Smooth muscle cell (in vitro differentiated cells): ENCODE measurements around the gene PAQR6. TPM values are rescaled to one million over a fixed set of nuclear protein-coding genes. Genes with fewer than 3 reads are reported as not detected.

Source experiments
- DNase-seq: peaks from one replicate; lab custom pipeline; 2025; ENCODE audit not compliant: unreplicated experiment; lab: John Stamatoyannopoulos, UW
- H2AFZ ChIP-seq: fragments of 200-600 bp; sonication (generic); 2 replicates; pipeline ENCODE4 v1.6.0; 2016; ENCODE audit warnings: antibody characterized with exemption, low read depth, mild to moderate bottlenecking
- H3F3A ChIP-seq: fragments of 200-600 bp; sonication (generic); 2 replicates; pipeline ENCODE4 v1.6.0; 2017; ENCODE audit warnings: antibody characterized with exemption, low read depth
- H3K27ac ChIP-seq: fragments of 200-600 bp; sonication (generic); 2 replicates; pipeline ENCODE4 v1.5.1; 2016; ENCODE audit warnings: low read depth, mild to moderate bottlenecking
- H3K27me3 ChIP-seq: fragments of 200-600 bp; sonication (generic); 2 replicates; pipeline ENCODE4 v1.6.1; 2016; ENCODE audit warnings: low read depth, mild to moderate bottlenecking
- H3K36me3 ChIP-seq: fragments of 200-600 bp; sonication (generic); 2 replicates; pipeline ENCODE4 v1.5.1; 2016; ENCODE audit warnings: low read depth
- H3K4me1 ChIP-seq: fragments of 200-600 bp; sonication (generic); 2 replicates; pipeline ENCODE4 v1.5.1; 2016; ENCODE audit warnings: low read depth
- H3K4me2 ChIP-seq: fragments of 200-600 bp; sonication (generic); 2 replicates; pipeline ENCODE4 v1.6.0; 2016; ENCODE audit warnings: mild to moderate bottlenecking
- H3K4me3 ChIP-seq: fragments of 200-600 bp; sonication (generic); 2 replicates; pipeline ENCODE4 v1.5.1; 2016; ENCODE audit warnings: mild to moderate bottlenecking
- H3K79me2 ChIP-seq: fragments of 200-600 bp; sonication (generic); 2 replicates; pipeline ENCODE4 v1.6.0; 2016; ENCODE audit warnings: low read depth, mild to moderate bottlenecking
- H3K9ac ChIP-seq: fragments of 200-600 bp; sonication (generic); 2 replicates; pipeline ENCODE4 v1.6.0; 2016; ENCODE audit warnings: low read depth
- H3K9me3 ChIP-seq: fragments of 200-600 bp; sonication (generic); replicated peaks from 2 replicates; pipeline ENCODE4 v1.5.1; 2016; ENCODE audit warnings: low read depth
- H4K20me1 ChIP-seq: fragments of 200-600 bp; sonication (generic); 2 replicates; pipeline ENCODE4 v1.6.0; 2016; ENCODE audit warnings: low read depth
- CTCF ChIP-seq: fragments of 200-600 bp; sonication (generic); IDR thresholded peaks from 2 replicates; pipeline ENCODE4 v1.5.1; 2017; ENCODE audit warnings: borderline replicate concordance, mild to moderate bottlenecking, antibody characterized with exemption; ENCODE audit not compliant: insufficient read depth, poor library complexity, severe bottlenecking
- WGBS: methylation state at CpG from one replicate; pipeline ENCODE4 v1.1.7; 2016; ENCODE audit warnings: low lambda C conversion rate; 5-methylcytosine and 5-hydroxymethylcytosine counted together
- polyA plus RNA-seq: library from polyadenylated mRNA; unstranded; fragments of >200 nt; fragmentation: Nextera tagmentation; extraction: Ambion mirVana; gene quantifications from 2 replicates; pipeline ENCODE4 v1.2.1, GENCODE V29; 2016
- total RNA-seq: library from RNA; depleted of rRNA; stranded (reverse); fragments of >200 nt; gene quantifications from 2 replicates; pipeline ENCODE4 v1.2.3, GENCODE V29; 2014

PAQR6 gene
- total and polyA plus RNA-seq, 2 experiments from 2014 or later = 1.3 to 2.7 TPM

GRCh38 chr1:156212130-156212529 is 35.7 kb downstream of the PAQR6 start:
- H4K20me1 ChIP-seq = no peaks in the 10 kb centered on the region
- peak overlapping the region; percentile 95 for H3K4me2 ChIP-seq
- peaks cover 14% of the 10 kb centered on the region for H3F3A ChIP-seq
- H3K9me3 ChIP-seq = no peaks in the 10 kb centered on the region
- H3K79me2 ChIP-seq = peaks cover 28% of the 10 kb centered on the region
- H3K27me3 ChIP-seq = no peaks in the 10 kb centered on the region
- no peak for TF ChIP-seq CTCF
- WGBS = 90% methylated on average over 9 of the region's 9 CpGs
- no peak for DNase-seq
- peak overlapping the region; percentile 98 for H3K9ac ChIP-seq
- peak overlapping the region; percentile 72 for H3K4me3 ChIP-seq
- no peaks in the 10 kb centered on the region for H3K36me3 ChIP-seq
- peaks cover 10% of the 10 kb centered on the region for H3K4me1 ChIP-seq
- H2AFZ ChIP-seq = peak overlapping the region; percentile 92
- H3K27ac ChIP-seq = peak overlapping the region; percentile 97

- Histone ChIP-seq H3K36me3 (no peaks in the 10 kb centered on the region), H3K79me2 (peaks cover 24% of the 10 kb centered on the region), H3K9me3 (no peaks in the 10 kb centered on the region), H3K27me3 (no peaks in the 10 kb centered on the region), H2AFZ (no peak overlapping the region), H3K4me3 (no peak overlapping the region), H3K27ac (no peak overlapping the region), H4K20me1 (no peaks in the 10 kb centered on the region), H3F3A (peaks cover 14% of the 10 kb centered on the region), H3K4me1 (peaks cover 10% of the 10 kb centered on the region), H3K9ac (no peak overlapping the region), H3K4me2 (no peak overlapping the region)
- WGBS = 100% methylated on average over 3 of the region's 3 CpGs
- DNase-seq = no peak
- TF ChIP-seq CTCF = no peak
These were observed 36.6 kb downstream of the PAQR6 start for GRCh38 chr1:156211243-156211642.

GRCh38 chr1:156204686-156205085 is 43.2 kb downstream of the PAQR6 start:
- no peak for TF ChIP-seq CTCF
- H3K4me2 ChIP-seq = no peak overlapping the region
- no peaks in the 10 kb centered on the region for H3K9me3 ChIP-seq
- no peaks in the 10 kb centered on the region for H3K27me3 ChIP-seq
- H2AFZ ChIP-seq = no peak overlapping the region
- H3F3A ChIP-seq = no peaks in the 10 kb centered on the region
- no peaks in the 10 kb centered on the region for H3K4me1 ChIP-seq
- no peak overlapping the region for H3K9ac ChIP-seq
- WGBS = 99% methylated on average over 3 of the region's 3 CpGs
- no peak overlapping the region for H3K4me3 ChIP-seq
- no peak overlapping the region for H3K27ac ChIP-seq
- no peaks in the 10 kb centered on the region for H3K79me2 ChIP-seq
- DNase-seq = no peak
- H3K36me3 ChIP-seq = no peaks in the 10 kb centered on the region
- H4K20me1 ChIP-seq = peaks cover 19% of the 10 kb centered on the region

GRCh38 chr1:156203331-156203730 is 44.5 kb downstream of the PAQR6 start:
- Histone ChIP-seq H4K20me1 (peaks cover 29% of the 10 kb centered on the region), H3K4me1 (no peaks in the 10 kb centered on the region), H3K79me2 (peaks cover 7% of the 10 kb centered on the region), H3K27ac (peak overlapping the region; percentile 17), H3K9ac (no peak overlapping the region), H3K27me3 (no peaks in the 10 kb centered on the region), H3F3A (no peaks in the 10 kb centered on the region), H3K4me2 (no peak overlapping the region), H3K9me3 (no peaks in the 10 kb centered on the region), H3K4me3 (no peak overlapping the region), H3K36me3 (no peaks in the 10 kb centered on the region), H2AFZ (no peak overlapping the region)
- no peak for TF ChIP-seq CTCF
- DNase-seq = no peak
